A549 (cell line): Measurements from ENCODE around the gene UBE2G2.

ENCODE experiments used
- CEBPB ChIP-seq, 2 experiments: fragments of >200 bp in 1 of 2; sonication (Bioruptor Twin) in 1 of 2; formaldehyde crosslinking in 1 of 2; IDR thresholded peaks; 2 replicates each; pipeline ENCODE4 v1.6.1; 2012 to 2016
- CTCF ChIP-seq: fragments of >200 bp; sonication (Bioruptor Twin); formaldehyde crosslinking; IDR thresholded peaks from 3 replicates; pipeline ENCODE4 v1.5.1; 2016
- EP300 ChIP-seq, 2 experiments: fragments of >200 bp; sonication (Bioruptor Twin); formaldehyde crosslinking; IDR thresholded peaks; 2 replicates in 1 of 2; 3 replicates in 1 of 2; pipeline ENCODE4 v1.6.1; 2016 to 2017
- ESRRA ChIP-seq: fragments of 150-350 bp; IDR thresholded peaks from 2 replicates; pipeline ENCODE4 v1.6.1; 2014; ENCODE audit warnings: mild to moderate bottlenecking, low read length, borderline replicate concordance
- HMGXB4 ChIP-seq: fragments of 250-450 bp; sonication (Bioruptor Pico); IDR thresholded peaks from 2 replicates; pipeline ENCODE4 v1.5.0; 2021; ENCODE audit warnings: mild to moderate bottlenecking, moderate library complexity, borderline replicate concordance
- MAX ChIP-seq: IDR thresholded peaks from 2 replicates; pipeline ENCODE4 v1.6.1; 2012
- NFE2L2 ChIP-seq: fragments of 150-350 bp; conservative IDR thresholded peaks from 2 replicates; pipeline ENCODE4 v1.6.1; 2014; ENCODE audit warnings: low read length
- NR3C1 ChIP-seq: fragments of >200 bp; sonication (Bioruptor Twin); formaldehyde crosslinking; IDR thresholded peaks from 3 replicates; pipeline ENCODE4 v1.6.1; 2017
- POLR2A ChIP-seq: IDR thresholded peaks from 2 replicates; pipeline ENCODE4 v1.6.1; 2012; ENCODE audit warnings: mild to moderate bottlenecking, low read length
- RARB ChIP-seq: fragments of 250-450 bp; sonication (Bioruptor Pico); IDR thresholded peaks from 2 replicates; pipeline ENCODE4 v1.8.0; 2021; ENCODE audit warnings: mild to moderate bottlenecking, moderate library complexity
- RNF2 ChIP-seq: fragments of 200-600 bp; sonication (generic); IDR thresholded peaks from 2 replicates; pipeline ENCODE4 v1.6.1; 2016; ENCODE audit warnings: low read depth, mild to moderate bottlenecking, antibody characterized with exemption, moderate library complexity, borderline replicate concordance
- USF2 ChIP-seq: fragments of 450-650 bp; IDR thresholded peaks from 2 replicates; pipeline ENCODE4 v1.6.1; 2014; ENCODE audit warnings: antibody characterized with exemption

GRCh38 chr21:44805859-44806258, 4.2 kb upstream of the UBE2G2 start:
- TF ChIP-seq POLR2A (no peak), CTCF (no peak), CEBPB (IDR thresholded peaks at IDR 0.05) (no peak), HMGXB4 (CRISPR knock-in tag) (no peak), EP300 (IDR thresholded peaks at IDR 0.05) (no peak), MAX (no peak), RNF2 (no peak), NFE2L2 (no peak), NR3C1 (no peak), RARB (CRISPR knock-in tag) (no peak), ESRRA (no peak), USF2 (no peak)
